ENCODE measurements around the gene GALNT15.
A peak's percentile ranks its signal among the peaks of the same experiment; 100 is the strongest.

GALNT15 gene

GRCh38 chr3:16264708-16265454 lies 90.4 kb downstream of the GALNT15 start, which contains the start of the genes DPH3 and OXNAD1:
DPH3 (minus strand) TSS chr3:16264943; CDS start chr3:16264876, 67 bp downstream.
OXNAD1 (plus strand) TSS chr3:16265212; CDS start chr3:16270953, 5,741 bp downstream.
- Histone ChIP-seq H3K27me3 (no peaks in the 10 kb centered on the region), H3K27ac (peak within 1 kb of the TSS; percentile 90), H3K4me1 (ENCODE audit: control insufficient read depth in 1 of 2, insufficient read depth in 1 of 2, low read depth in 1 of 2, low read length in 1 of 2) (peaks cover 24 to 29% of the 10 kb centered on the region in 2 experiments), H3K9me3 (no peaks in the 10 kb centered on the region), H3K36me3 (peaks cover 21% of the 10 kb centered on the region), H3K4me3 (ENCODE audit: low read depth in 1 of 2, low read length in 1 of 2) (peak within 1 kb of the TSS; percentile 82 to 87)
- TF ChIP-seq CTCF (IDR thresholded peaks at IDR 0.05), result peak; percentile 64

GRCh38 chr3:16265455-16265786 lies 90.9 kb downstream of the GALNT15 start:
- Histone ChIP-seq H3K27me3 (no peaks in the 10 kb centered on the region), H3K4me1 (ENCODE audit: control insufficient read depth in 1 of 2, insufficient read depth in 1 of 2, low read depth in 1 of 2, low read length in 1 of 2) (peaks cover 24 to 29% of the 10 kb centered on the region in 2 experiments), H3K36me3 (peaks cover 15% of the 10 kb centered on the region), H3K9me3 (no peaks in the 10 kb centered on the region), H3K27ac (peak overlapping the region; percentile 90), H3K4me3 (ENCODE audit: low read depth in 1 of 2, low read length in 1 of 2) (peak overlapping the region; percentile 82 to 87)
- TF ChIP-seq CTCF (IDR thresholded peaks at IDR 0.05), result no peak

GRCh38 chr3:16266714-16267113 lies 92.2 kb downstream of the GALNT15 start:
- no peaks in the 10 kb centered on the region for H3K9me3 ChIP-seq
- H3K36me3 ChIP-seq, result peaks cover 15% of the 10 kb centered on the region
- no peak overlapping the region for H3K27ac ChIP-seq
- peaks cover 24 to 29% of the 10 kb centered on the region in 2 experiments for H3K4me1 ChIP-seq (ENCODE audit: control insufficient read depth in 1 of 2, insufficient read depth in 1 of 2, low read depth in 1 of 2, low read length in 1 of 2)
- TF ChIP-seq CTCF (IDR thresholded peaks at IDR 0.05), result no peak
- H3K4me3 ChIP-seq (ENCODE audit: low read depth in 1 of 2, low read length in 1 of 2), result no peak overlapping the region
- no peaks in the 10 kb centered on the region for H3K27me3 ChIP-seq

GRCh38 chr3:16270855-16271254 lies 96.4 kb downstream of the GALNT15 start:
- Histone ChIP-seq H3K27me3 (no peaks in the 10 kb centered on the region), H3K9me3 (no peaks in the 10 kb centered on the region), H3K36me3 (peaks cover 11% of the 10 kb centered on the region), H3K4me3 (ENCODE audit: low read depth in 1 of 2, low read length in 1 of 2) (no peak overlapping the region), H3K4me1 (ENCODE audit: control insufficient read depth in 1 of 2, insufficient read depth in 1 of 2, low read depth in 1 of 2, low read length in 1 of 2) (peaks cover 2 to 3% of the 10 kb centered on the region in 2 experiments), H3K27ac (no peak overlapping the region)
- no peak for TF ChIP-seq CTCF (IDR thresholded peaks at IDR 0.05)

GRCh38 chr3:16272588-16272987 lies 98.1 kb downstream of the GALNT15 start:
- H3K4me3 ChIP-seq (ENCODE audit: low read depth in 1 of 2, low read length in 1 of 2), result no peak overlapping the region
- no peak for TF ChIP-seq CTCF (IDR thresholded peaks at IDR 0.05)
- no peak overlapping the region for H3K27ac ChIP-seq
- no peaks in the 10 kb centered on the region for H3K9me3 ChIP-seq
- peaks cover 11% of the 10 kb centered on the region for H3K36me3 ChIP-seq
- H3K4me1 ChIP-seq (ENCODE audit: control insufficient read depth in 1 of 2, insufficient read depth in 1 of 2, low read depth in 1 of 2, low read length in 1 of 2), result no peaks in the 10 kb centered on the region
- no peaks in the 10 kb centered on the region for H3K27me3 ChIP-seq
